GDM1 (cell line): ENCODE results near the gene HES6.
A peak's percentile ranks its signal among the peaks of the same experiment; 100 is the strongest.
"Not testable (repeated sequence)": the region's sequence is repeated elsewhere in the genome, so short reads cannot be mapped to it uniquely, and the experiment has no call there.

Experiments used
- DNase-seq: peaks from one replicate; lab custom pipeline; 2025; lab: John Stamatoyannopoulos, UW

The HES6 gene

GRCh38 chr2:238239863-238240756 lies at the start of gene HES6:
Gene HES6 (minus strand): TSS chr2:238240038. CDS start chr2:238239905, 133 bp downstream.
- peak; percentile 79 for DNase-seq

GRCh38 chr2:238289574-238289973 lies 49.7 kb upstream of the HES6 start:
- DNase-seq, result no peak

GRCh38 chr2:238288650-238289573 lies 49.1 kb upstream of the HES6 start:
- DNase-seq, result peak; percentile 99

GRCh38 chr2:238287737-238288649 lies 48.2 kb upstream of the HES6 start, which contains the start of gene PER2:
Gene PER2 (minus strand): TSS chr2:238288610. CDS start chr2:238277936, 10,674 bp downstream.
- peak; percentile 24 for DNase-seq

GRCh38 chr2:238286987-238287736 lies 47.3 kb upstream of the HES6 start:
- DNase-seq, result no peak

- DNase-seq, result no peak
Observed at GRCh38 chr2:238286551-238286950, 46.7 kb upstream of the HES6 start.

GRCh38 chr2:238286095-238286494 lies 46.3 kb upstream of the HES6 start:
- DNase-seq, result no peak

- DNase-seq, result no peak
Observed at GRCh38 chr2:238285653-238286082, 45.8 kb upstream of the HES6 start.

- DNase-seq, result no peak
Observed at GRCh38 chr2:238284802-238285515, 45.1 kb upstream of the HES6 start.

- no peak for DNase-seq
Observed at GRCh38 chr2:238282861-238283738, 43.3 kb upstream of the HES6 start.

GRCh38 chr2:238281826-238282480 lies 42.1 kb upstream of the HES6 start:
- DNase-seq, result no peak

- DNase-seq, result no peak
Observed at GRCh38 chr2:238280083-238280825, 40.4 kb upstream of the HES6 start.

- DNase-seq, result no peak
Observed at GRCh38 chr2:238279324-238279682, 39.5 kb upstream of the HES6 start.

GRCh38 chr2:238278626-238279323 lies 38.9 kb upstream of the HES6 start:
- no peak for DNase-seq

- no peak for DNase-seq
Observed at GRCh38 chr2:238277695-238278094, 37.9 kb upstream of the HES6 start.

- no peak for DNase-seq
Observed at GRCh38 chr2:238274152-238274865, 34.5 kb upstream of the HES6 start.

GRCh38 chr2:238273433-238273832 lies 33.6 kb upstream of the HES6 start:
- DNase-seq, result not testable (repeated sequence)
